Gastrocnemius medialis (tissue), 4 donors: ENCODE measurements around the gene PPT2.

ENCODE experiments used
- CTCF ChIP-seq, 5 experiments: fragments of 450-650 bp in 3 of 5; fragments of 200-600 bp in 2 of 5; sonication (generic) in 2 of 5; IDR thresholded peaks in 4 of 5; conservative IDR thresholded peaks in 1 of 5; 1 replicate in 4 of 5; 2 replicates in 1 of 5; pipeline ENCODE4 v1.5.1; 2016 to 2019; ENCODE audit warnings: antibody characterized with exemption in 5 of 5, mild to moderate bottlenecking in 3 of 5, moderate library complexity in 3 of 5
- POLR2A ChIP-seq, 2 donors: fragments of 450-650 bp; IDR thresholded peaks; one replicate each; pipeline ENCODE4 v1.6.1; 2017; ENCODE audit warnings: antibody characterized with exemption in 2 of 2, mild to moderate bottlenecking in 2 of 2, moderate library complexity in 2 of 2

- no peak for TF ChIP-seq POLR2A (IDR thresholded peaks at IDR 0.05)
- no peak for TF ChIP-seq CTCF (IDR thresholded peaks at IDR 0.05 in 4 of 5, conservative IDR thresholded peaks at IDR 0.05 in 1 of 5)
Observed at GRCh38 chr6:32149932-32150870, 3.7 kb upstream of the PPT2 start.
